ENCODE data around the gene ZCCHC13. TPM values are rescaled to one million over a fixed set of nuclear protein-coding genes. Genes with fewer than 3 reads are reported as not detected.
"Not testable (repeated sequence)": the region's sequence is repeated elsewhere in the genome, so short reads cannot be mapped to it uniquely, and the experiment has no call there.

Gene ZCCHC13
- total RNA-seq (2014; rRNA removed; shearing (Covaris generic)) (not detected in 2 replicates), polyA plus RNA-seq (2016; fragmentation: Nextera tagmentation; extraction: Ambion mirVana) (not detected in 2 replicates)

- Histone ChIP-seq H4K20me1 (ENCODE audit: insufficient read depth) (no peaks in the 10 kb centered on the region), H3K27ac (no peak within 1 kb of the TSS), H3K4me1 (ENCODE audit: insufficient read depth) (no peaks in the 10 kb centered on the region), H3K79me2 (ENCODE audit: insufficient read depth) (no peaks in the 10 kb centered on the region), H3K4me2 (ENCODE audit: unreplicated experiment) (no peak within 1 kb of the TSS), H3F3A (ENCODE audit: insufficient read depth) (no peaks in the 10 kb centered on the region), H3K9ac (no peak within 1 kb of the TSS), H2AFZ (no peak within 1 kb of the TSS), H3K9me2 (ENCODE audit: insufficient read depth) (no peaks in the 10 kb centered on the region), H3K4me3 (no peak within 1 kb of the TSS), H3K27me3 (replicated peaks; ENCODE audit: insufficient read depth) (no peaks in the 10 kb centered on the region), H3K9me3 (ENCODE audit: low read depth) (no peaks in the 10 kb centered on the region), H3K36me3 (ENCODE audit: low read depth) (no peaks in the 10 kb centered on the region)
- 83 to 84% methylated on average over 12 to 20 of the region's 20 CpGs for WGBS, 2 experiments (ENCODE audit: low coverage in 1 of 2, low lambda C conversion rate in 2 of 2, missing lambda C conversion rate in 2 of 2)
- no peak for TF ChIP-seq EZH2phosphoT487 (IDR thresholded peaks at IDR 0.05; ENCODE audit: insufficient read depth, low read depth)
- no peak for TF ChIP-seq EZH2 (IDR thresholded peaks at IDR 0.05; ENCODE audit: insufficient read depth, poor library complexity, severe bottlenecking)
- DNase-seq: no peak
- in situ Hi-C loops (cut with MboI): no loop called here
These were observed at the start of gene ZCCHC13 for GRCh38 chrX:74304016-74304415. Gene ZCCHC13, plus strand, starts transcription at chrX:74304180. Its CDS starts 87 bp downstream, at chrX:74304267.

- H3K79me2 ChIP-seq (ENCODE audit: insufficient read depth): peaks cover 48% of the 10 kb centered on the region
- H3K27ac ChIP-seq; H3K9me3 ChIP-seq (ENCODE audit: low read depth); H3F3A ChIP-seq (ENCODE audit: insufficient read depth); H3K4me3 ChIP-seq; H3K9ac ChIP-seq; H2AFZ ChIP-seq; H3K36me3 ChIP-seq (ENCODE audit: low read depth); in situ Hi-C loops (cut with MboI); H4K20me1 ChIP-seq (ENCODE audit: insufficient read depth); H3K4me2 ChIP-seq (ENCODE audit: unreplicated experiment); DNase-seq; H3K9me2 ChIP-seq (ENCODE audit: insufficient read depth); H3K4me1 ChIP-seq (ENCODE audit: insufficient read depth); H3K27me3 ChIP-seq (replicated peaks; ENCODE audit: insufficient read depth): not testable (repeated sequence)
- WGBS, 2 experiments (ENCODE audit: low coverage in 1 of 2, low lambda C conversion rate in 2 of 2, missing lambda C conversion rate in 2 of 2): 100% methylated on average over 1 of the region's 1 CpG
These were observed 45.9 kb upstream of the ZCCHC13 start for GRCh38 chrX:74258111-74258510.

GRCh38 chrX:74259885-74260491 is 44.0 kb upstream of the ZCCHC13 start:
- Histone ChIP-seq H3K27ac (no peak overlapping the region), H3F3A (ENCODE audit: insufficient read depth) (no peaks in the 10 kb centered on the region), H3K36me3 (ENCODE audit: low read depth) (no peaks in the 10 kb centered on the region; the same call in 1 of the 2 replicates), H3K4me1 (ENCODE audit: insufficient read depth) (no peaks in the 10 kb centered on the region), H2AFZ (no peak overlapping the region), H3K9me2 (ENCODE audit: insufficient read depth) (no peaks in the 10 kb centered on the region), H3K9me3 (ENCODE audit: low read depth) (no peaks in the 10 kb centered on the region), H3K4me3 (no peak overlapping the region), H3K27me3 (replicated peaks; ENCODE audit: insufficient read depth) (no peaks in the 10 kb centered on the region), H4K20me1 (ENCODE audit: insufficient read depth) (no peaks in the 10 kb centered on the region), H3K4me2 (ENCODE audit: unreplicated experiment) (no peak overlapping the region), H3K9ac (no peak overlapping the region), H3K79me2 (ENCODE audit: insufficient read depth) (peaks cover 38% of the 10 kb centered on the region)
- WGBS, 2 experiments (ENCODE audit: low coverage in 1 of 2, low lambda C conversion rate in 2 of 2, missing lambda C conversion rate in 2 of 2): 94 to 100% methylated on average over 2 to 4 of the region's 4 CpGs
- no peak for DNase-seq
- in situ Hi-C loops (cut with MboI): no loop called here
- TF ChIP-seq EZH2 (IDR thresholded peaks at IDR 0.05; ENCODE audit: insufficient read depth, poor library complexity, severe bottlenecking): no peak

- no peak overlapping the region for H3K27ac ChIP-seq
- H3K36me3 ChIP-seq (ENCODE audit: low read depth): no peaks in the 10 kb centered on the region; the same call in 1 of the 2 replicates
- H3K9me3 ChIP-seq (ENCODE audit: low read depth): no peaks in the 10 kb centered on the region
- no peak overlapping the region for H3K4me2 ChIP-seq (ENCODE audit: unreplicated experiment)
- no peaks in the 10 kb centered on the region for H3K27me3 ChIP-seq (replicated peaks; ENCODE audit: insufficient read depth)
- no peak overlapping the region for H3K9ac ChIP-seq
- H3K4me3 ChIP-seq: no peak overlapping the region
- H3K79me2 ChIP-seq (ENCODE audit: insufficient read depth): peaks cover 45% of the 10 kb centered on the region
- H4K20me1 ChIP-seq (ENCODE audit: insufficient read depth): no peaks in the 10 kb centered on the region
- H3F3A ChIP-seq (ENCODE audit: insufficient read depth): no peaks in the 10 kb centered on the region
- no peak for DNase-seq
- in situ Hi-C loops (cut with MboI): no loop called here
- no peak for TF ChIP-seq EZH2phosphoT487 (IDR thresholded peaks at IDR 0.05; ENCODE audit: insufficient read depth, low read depth)
- no peaks in the 10 kb centered on the region for H3K4me1 ChIP-seq (ENCODE audit: insufficient read depth)
- H2AFZ ChIP-seq: no peak overlapping the region
- no peaks in the 10 kb centered on the region for H3K9me2 ChIP-seq (ENCODE audit: insufficient read depth)
- WGBS, 2 experiments (ENCODE audit: low coverage in 1 of 2, low lambda C conversion rate in 2 of 2, missing lambda C conversion rate in 2 of 2): 100% methylated on average over 1 of the region's 1 CpG
These were observed 41.3 kb upstream of the ZCCHC13 start for GRCh38 chrX:74262452-74263209.

Measured in GM23248 (cell line).